ENCODE measurements around the gene KANSL1. TPM values are rescaled to one million over a fixed set of nuclear protein-coding genes. Genes with fewer than 3 reads are reported as not detected.

The KANSL1 gene, protein sequence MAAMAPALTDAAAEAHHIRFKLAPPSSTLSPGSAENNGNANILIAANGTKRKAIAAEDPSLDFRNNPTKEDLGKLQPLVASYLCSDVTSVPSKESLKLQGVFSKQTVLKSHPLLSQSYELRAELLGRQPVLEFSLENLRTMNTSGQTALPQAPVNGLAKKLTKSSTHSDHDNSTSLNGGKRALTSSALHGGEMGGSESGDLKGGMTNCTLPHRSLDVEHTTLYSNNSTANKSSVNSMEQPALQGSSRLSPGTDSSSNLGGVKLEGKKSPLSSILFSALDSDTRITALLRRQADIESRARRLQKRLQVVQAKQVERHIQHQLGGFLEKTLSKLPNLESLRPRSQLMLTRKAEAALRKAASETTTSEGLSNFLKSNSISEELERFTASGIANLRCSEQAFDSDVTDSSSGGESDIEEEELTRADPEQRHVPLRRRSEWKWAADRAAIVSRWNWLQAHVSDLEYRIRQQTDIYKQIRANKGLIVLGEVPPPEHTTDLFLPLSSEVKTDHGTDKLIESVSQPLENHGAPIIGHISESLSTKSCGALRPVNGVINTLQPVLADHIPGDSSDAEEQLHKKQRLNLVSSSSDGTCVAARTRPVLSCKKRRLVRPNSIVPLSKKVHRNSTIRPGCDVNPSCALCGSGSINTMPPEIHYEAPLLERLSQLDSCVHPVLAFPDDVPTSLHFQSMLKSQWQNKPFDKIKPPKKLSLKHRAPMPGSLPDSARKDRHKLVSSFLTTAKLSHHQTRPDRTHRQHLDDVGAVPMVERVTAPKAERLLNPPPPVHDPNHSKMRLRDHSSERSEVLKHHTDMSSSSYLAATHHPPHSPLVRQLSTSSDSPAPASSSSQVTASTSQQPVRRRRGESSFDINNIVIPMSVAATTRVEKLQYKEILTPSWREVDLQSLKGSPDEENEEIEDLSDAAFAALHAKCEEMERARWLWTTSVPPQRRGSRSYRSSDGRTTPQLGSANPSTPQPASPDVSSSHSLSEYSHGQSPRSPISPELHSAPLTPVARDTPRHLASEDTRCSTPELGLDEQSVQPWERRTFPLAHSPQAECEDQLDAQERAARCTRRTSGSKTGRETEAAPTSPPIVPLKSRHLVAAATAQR (N-terminal part only)
- 22.1 to 24.5 TPM (median 22.8 TPM) in 5 replicates for total RNA-seq (2022; extraction: Qiagen RNA extraction)

GRCh38 chr17:46193151-46193625 lies at the start of gene KANSL1:
KANSL1 (minus strand) TSS chr17:46193429; CDS start chr17:46172143, 21,286 bp downstream.

GRCh38 chr17:45998987-45999899 lies 194.0 kb downstream of the KANSL1 start, which contains the start of gene STH:
STH (plus strand) TSS chr17:45999250; CDS start chr17:45999280, 30 bp downstream.

Other genes starting within 250 kb of the KANSL1 start
- not detected in 5 replicates for gene STH, start 194.2 kb downstream of the KANSL1 start, total RNA-seq (2022; extraction: Qiagen RNA extraction)
- 0.51 to 0.95 TPM (median 0.85 TPM) in 5 replicates for gene LRRC37A, start 101.7 kb upstream of the KANSL1 start, total RNA-seq (2022; extraction: Qiagen RNA extraction)
- 6.2 to 6.6 TPM (median 6.5 TPM) in 5 replicates for gene ARL17B, start 168.3 kb upstream of the KANSL1 start, total RNA-seq (2022; extraction: Qiagen RNA extraction)